PC-9 (cell line): ENCODE data around the gene MTMR10. TPM values are rescaled to one million over a fixed set of nuclear protein-coding genes. Genes with fewer than 3 reads are reported as not detected.

Experiments
- BruUV-seq: library from RNA; stranded (reverse); fragments of 400-500 nt; replicated peaks from 2 replicates; lab custom pipeline; 2021; lab: Mats Ljungman, UMichigan
- CTCF ChIA-PET: fragments of 300-600 bp; sonication (Branson Sonifier 250); formaldehyde crosslinking; loops from one replicate; lab custom pipeline; 2022; ENCODE audit warnings: antibody characterized with exemption; lab: Charles Lee
- POLR2A ChIA-PET: fragments of 300-600 bp; sonication (Branson Sonifier 250); formaldehyde crosslinking; loops from one replicate; lab custom pipeline; 2022; ENCODE audit warnings: antibody characterized with exemption; ENCODE audit not compliant: unreplicated experiment; lab: Charles Lee
- DNase-seq, 2 experiments: peaks; one replicate each; pipeline versions ENCODE4 v3.0.0 to v3.0.0-alpha.2; 2015 to 2022; ENCODE audit warnings: mixed read lengths in 1 of 2
- H2AFZ ChIP-seq: fragments of 200-600 bp; sonication (generic); 2 replicates; pipeline ENCODE4 v1.8.1; 2017; ENCODE audit warnings: antibody characterized with exemption
- H3F3A ChIP-seq: fragments of 200-600 bp; sonication (generic); 2 replicates; pipeline ENCODE4 v1.8.1; 2017; ENCODE audit warnings: antibody characterized with exemption, mild to moderate bottlenecking, low read depth; ENCODE audit not compliant: insufficient read depth
- H3K27ac ChIP-seq: fragments of 200-600 bp; sonication (generic); 2 replicates; pipeline ENCODE4 v1.6.1; 2016; ENCODE audit warnings: mixed run types
- H3K27me3 ChIP-seq: fragments of 200-600 bp; sonication (generic); 2 replicates; pipeline ENCODE4 v1.6.1; 2016; ENCODE audit warnings: low read depth, mixed run types; ENCODE audit not compliant: insufficient read depth
- H3K36me3 ChIP-seq: fragments of 200-600 bp; sonication (generic); 2 replicates; pipeline ENCODE4 v1.6.1; 2016; ENCODE audit warnings: low read depth, mixed run types
- H3K4me1 ChIP-seq: fragments of 200-600 bp; sonication (generic); replicated peaks from 2 replicates; pipeline ENCODE4 v1.6.1; 2016; ENCODE audit warnings: mixed run types; ENCODE audit not compliant: insufficient read depth
- H3K4me2 ChIP-seq: fragments of 200-600 bp; sonication (generic); 2 replicates; pipeline ENCODE4 v1.6.1; 2017; ENCODE audit warnings: mixed run types
- H3K4me3 ChIP-seq: fragments of 200-600 bp; sonication (generic); 2 replicates; pipeline ENCODE4 v1.6.1; 2016; ENCODE audit warnings: mixed run types
- H3K79me2 ChIP-seq: fragments of 200-600 bp; sonication (generic); 2 replicates; pipeline ENCODE4 v1.6.1; 2017; ENCODE audit warnings: low read depth, mixed run types
- H3K9me2 ChIP-seq: fragments of 200-600 bp; sonication (generic); 2 replicates; pipeline ENCODE4 v1.8.1; 2017; ENCODE audit warnings: mild to moderate bottlenecking; ENCODE audit not compliant: insufficient read depth
- H3K9me3 ChIP-seq: fragments of 200-600 bp; sonication (generic); 2 replicates; pipeline ENCODE4 v1.8.1; 2016; ENCODE audit warnings: low read depth; ENCODE audit not compliant: insufficient read depth
- H4K20me1 ChIP-seq: fragments of 200-600 bp; sonication (generic); 2 replicates; pipeline ENCODE4 v1.8.1; 2017; ENCODE audit not compliant: insufficient read depth
- EZH2 ChIP-seq: fragments of 200-600 bp; sonication (generic); IDR thresholded peaks from 2 replicates; pipeline ENCODE4 v1.8.0; 2017; ENCODE audit warnings: antibody characterized with exemption, low read depth
- intact Hi-C: fragments of 100-400 bp; cut with micrococcal nuclease; formaldehyde crosslinking; loops from one replicate; pipeline ENCODE4 v1.10.0; 2022; ENCODE audit not compliant: unreplicated experiment
- total RNA-seq: library from RNA; stranded (reverse); gene quantifications from 2 replicates; pipeline ENCODE4 v1.2.3, GENCODE V29; 2021
- TF ChIP-seq, protein P1 (sequence below): fragments of 200-600 bp; sonication (generic); conservative IDR thresholded peaks from 2 replicates; pipeline ENCODE4 v1.6.1; 2017; ENCODE audit warnings: mixed run types, antibody characterized with exemption, mild to moderate bottlenecking, moderate library complexity

Gene MTMR10
- total RNA-seq, 1 experiment from 2014 or later = 6.2 TPM

DNA sequence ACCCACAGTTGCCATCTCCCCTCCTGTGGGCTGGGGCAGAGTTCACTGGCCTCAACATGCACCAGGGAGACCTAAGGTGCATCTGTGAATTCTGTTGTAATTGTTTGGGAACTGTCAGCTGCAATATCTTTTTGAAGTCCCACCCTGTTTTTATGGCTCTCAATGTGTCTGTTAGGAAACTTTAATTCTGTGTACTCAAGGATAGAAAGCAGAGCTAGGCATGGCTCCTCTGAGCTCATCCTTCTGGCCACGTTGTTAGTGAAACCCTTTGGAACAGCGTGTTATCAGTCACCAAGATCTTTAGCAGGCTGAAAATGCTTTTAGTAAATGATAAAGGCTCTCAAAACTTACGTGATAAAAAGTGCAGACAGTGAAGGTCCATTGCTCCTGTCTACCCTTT, 33.6 kb upstream of the MTMR10 start:
- DNase-seq = no peak
- BruUV-seq = no TSS peak
- Histone ChIP-seq H3K27me3 (peaks cover 13% of the 10 kb centered on the region; the same call in 1 of the 2 replicates), H3K79me2 (no peaks in the 10 kb centered on the region), H3K4me3 (no peak overlapping the region), H3K9me3 (no peaks in the 10 kb centered on the region), H3K4me1 (no peaks in the 10 kb centered on the region), H3K27ac (no peak overlapping the region), H3F3A (no peaks in the 10 kb centered on the region), H3K4me2 (no peak overlapping the region), H3K36me3 (no peaks in the 10 kb centered on the region), H4K20me1 (no peaks in the 10 kb centered on the region), H3K9me2 (no peaks in the 10 kb centered on the region), H2AFZ (no peak overlapping the region)
- no peak for TF ChIP-seq EZH2
- TF ChIP-seq, protein P1, sequence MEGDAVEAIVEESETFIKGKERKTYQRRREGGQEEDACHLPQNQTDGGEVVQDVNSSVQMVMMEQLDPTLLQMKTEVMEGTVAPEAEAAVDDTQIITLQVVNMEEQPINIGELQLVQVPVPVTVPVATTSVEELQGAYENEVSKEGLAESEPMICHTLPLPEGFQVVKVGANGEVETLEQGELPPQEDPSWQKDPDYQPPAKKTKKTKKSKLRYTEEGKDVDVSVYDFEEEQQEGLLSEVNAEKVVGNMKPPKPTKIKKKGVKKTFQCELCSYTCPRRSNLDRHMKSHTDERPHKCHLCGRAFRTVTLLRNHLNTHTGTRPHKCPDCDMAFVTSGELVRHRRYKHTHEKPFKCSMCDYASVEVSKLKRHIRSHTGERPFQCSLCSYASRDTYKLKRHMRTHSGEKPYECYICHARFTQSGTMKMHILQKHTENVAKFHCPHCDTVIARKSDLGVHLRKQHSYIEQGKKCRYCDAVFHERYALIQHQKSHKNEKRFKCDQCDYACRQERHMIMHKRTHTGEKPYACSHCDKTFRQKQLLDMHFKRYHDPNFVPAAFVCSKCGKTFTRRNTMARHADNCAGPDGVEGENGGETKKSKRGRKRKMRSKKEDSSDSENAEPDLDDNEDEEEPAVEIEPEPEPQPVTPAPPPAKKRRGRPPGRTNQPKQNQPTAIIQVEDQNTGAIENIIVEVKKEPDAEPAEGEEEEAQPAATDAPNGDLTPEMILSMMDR = no peak
- POLR2A ChIA-PET = no interaction called here
- intact Hi-C loops = no loop called here
- CTCF ChIA-PET = no interaction called here

DNA sequence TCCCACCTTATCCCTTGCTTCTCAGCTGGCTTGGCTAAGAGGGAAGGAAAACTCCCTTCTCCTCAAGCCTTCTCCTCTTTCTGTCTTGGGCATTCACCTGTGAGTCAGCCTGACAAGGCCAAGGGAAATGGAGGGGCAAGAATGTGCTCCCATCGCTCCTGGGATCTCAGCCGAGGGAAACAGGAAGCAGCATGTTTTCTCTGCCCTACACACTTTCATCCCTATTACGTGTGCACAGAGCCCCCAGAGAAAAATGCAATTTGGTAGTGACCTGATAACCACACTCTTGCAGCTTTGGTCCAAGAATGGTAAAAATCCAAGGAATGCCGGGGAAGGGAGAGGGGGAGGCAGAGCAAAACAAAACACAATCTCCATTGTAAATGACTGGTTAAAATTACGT, 32.9 kb upstream of the MTMR10 start:
- CTCF ChIA-PET = no interaction called here
- no peak overlapping the region for H2AFZ ChIP-seq
- no peak overlapping the region for H3K4me2 ChIP-seq

DNA sequence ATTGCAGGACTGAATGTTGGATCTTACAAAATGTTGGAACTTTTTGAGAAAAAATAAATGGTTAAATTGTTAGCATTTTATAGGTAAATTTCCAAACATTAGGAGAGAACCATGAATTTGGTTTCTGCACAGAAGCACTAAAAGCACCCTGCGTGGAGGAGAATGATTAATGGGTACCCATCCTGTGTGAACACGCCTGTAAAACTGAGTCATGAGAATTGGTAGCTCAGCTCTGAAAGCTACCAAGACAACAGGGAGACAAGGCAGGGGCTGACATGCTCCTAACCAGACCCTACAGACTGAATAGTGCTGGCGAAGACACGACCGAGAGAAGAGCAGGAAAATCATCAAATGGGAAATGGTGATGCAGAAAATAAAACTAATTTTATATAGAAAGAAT, 32.4 kb upstream of the MTMR10 start:
- Histone ChIP-seq H3F3A (no peaks in the 10 kb centered on the region), H3K27me3 (peaks cover 10% of the 10 kb centered on the region; the same call in 1 of the 2 replicates), H3K4me3 (no peak overlapping the region), H2AFZ (no peak overlapping the region), H3K9me2 (no peaks in the 10 kb centered on the region), H3K4me2 (no peak overlapping the region), H3K36me3 (no peaks in the 10 kb centered on the region), H3K27ac (no peak overlapping the region), H3K4me1 (no peaks in the 10 kb centered on the region), H3K79me2 (no peaks in the 10 kb centered on the region), H3K9me3 (no peaks in the 10 kb centered on the region), H4K20me1 (no peaks in the 10 kb centered on the region)
- intact Hi-C loops = no loop called here
- TF ChIP-seq EZH2 = no peak
- TF ChIP-seq, protein P1 = no peak
- ChIA-PET POLR2A (no interaction called here), CTCF (no interaction called here)
- no peak for DNase-seq
- BruUV-seq = no TSS peak

More for the DNA sequence above, 32.9 kb upstream of the MTMR10 start:
- POLR2A ChIA-PET = no interaction called here
- Histone ChIP-seq H3K4me1 (no peaks in the 10 kb centered on the region), H3K4me3 (no peak overlapping the region), H3K36me3 (no peaks in the 10 kb centered on the region), H3K9me3 (no peaks in the 10 kb centered on the region), H3K27ac (no peak overlapping the region), H3K27me3 (peaks cover 13% of the 10 kb centered on the region; the same call in 1 of the 2 replicates), H3F3A (no peaks in the 10 kb centered on the region), H4K20me1 (no peaks in the 10 kb centered on the region), H3K79me2 (no peaks in the 10 kb centered on the region), H3K9me2 (no peaks in the 10 kb centered on the region)
- TF ChIP-seq EZH2 = no peak
- TF ChIP-seq, protein P1 = no peak
- intact Hi-C loops = no loop called here
- peak in 1 of 2 experiments; percentile 26 for DNase-seq
- BruUV-seq = no TSS peak
